Nephron progenitor cell (in vitro differentiated cells): ENCODE results near the gene PLA2G6.

Experiments used
- DNase-seq: peaks from one replicate; pipeline ENCODE4 v3.0.0; 2021
- H3K27ac Mint-ChIP-seq: 2 replicates; pipeline ENCODE4 v1.8.0; 2021; ENCODE audit warnings: mild to moderate bottlenecking, moderate library complexity, mixed read lengths
- H3K27me3 Mint-ChIP-seq: 2 replicates; pipeline ENCODE4 v1.8.0; 2021; ENCODE audit warnings: mild to moderate bottlenecking, low read depth, mixed read lengths; ENCODE audit not compliant: poor library complexity
- H3K36me3 Mint-ChIP-seq: 2 replicates; pipeline ENCODE4 v1.8.0; 2021; ENCODE audit warnings: low read depth, mixed read lengths
- H3K4me1 Mint-ChIP-seq: 2 replicates; pipeline ENCODE4 v1.8.0; 2021; ENCODE audit warnings: mixed read lengths
- H3K4me3 Mint-ChIP-seq: 2 replicates; pipeline ENCODE4 v1.8.0; 2021; ENCODE audit warnings: mild to moderate bottlenecking, moderate library complexity, mixed read lengths
- H3K9me3 Mint-ChIP-seq: 2 replicates; pipeline ENCODE4 v1.8.0; 2021; ENCODE audit warnings: mild to moderate bottlenecking, moderate library complexity, mixed read lengths
- CTCF ChIP-seq: fragments of 200-600 bp; sonication (generic); IDR thresholded peaks from 2 replicates; pipeline ENCODE4 v1.5.0; 2021; ENCODE audit warnings: antibody characterized with exemption

The PLA2G6 gene

DNA sequence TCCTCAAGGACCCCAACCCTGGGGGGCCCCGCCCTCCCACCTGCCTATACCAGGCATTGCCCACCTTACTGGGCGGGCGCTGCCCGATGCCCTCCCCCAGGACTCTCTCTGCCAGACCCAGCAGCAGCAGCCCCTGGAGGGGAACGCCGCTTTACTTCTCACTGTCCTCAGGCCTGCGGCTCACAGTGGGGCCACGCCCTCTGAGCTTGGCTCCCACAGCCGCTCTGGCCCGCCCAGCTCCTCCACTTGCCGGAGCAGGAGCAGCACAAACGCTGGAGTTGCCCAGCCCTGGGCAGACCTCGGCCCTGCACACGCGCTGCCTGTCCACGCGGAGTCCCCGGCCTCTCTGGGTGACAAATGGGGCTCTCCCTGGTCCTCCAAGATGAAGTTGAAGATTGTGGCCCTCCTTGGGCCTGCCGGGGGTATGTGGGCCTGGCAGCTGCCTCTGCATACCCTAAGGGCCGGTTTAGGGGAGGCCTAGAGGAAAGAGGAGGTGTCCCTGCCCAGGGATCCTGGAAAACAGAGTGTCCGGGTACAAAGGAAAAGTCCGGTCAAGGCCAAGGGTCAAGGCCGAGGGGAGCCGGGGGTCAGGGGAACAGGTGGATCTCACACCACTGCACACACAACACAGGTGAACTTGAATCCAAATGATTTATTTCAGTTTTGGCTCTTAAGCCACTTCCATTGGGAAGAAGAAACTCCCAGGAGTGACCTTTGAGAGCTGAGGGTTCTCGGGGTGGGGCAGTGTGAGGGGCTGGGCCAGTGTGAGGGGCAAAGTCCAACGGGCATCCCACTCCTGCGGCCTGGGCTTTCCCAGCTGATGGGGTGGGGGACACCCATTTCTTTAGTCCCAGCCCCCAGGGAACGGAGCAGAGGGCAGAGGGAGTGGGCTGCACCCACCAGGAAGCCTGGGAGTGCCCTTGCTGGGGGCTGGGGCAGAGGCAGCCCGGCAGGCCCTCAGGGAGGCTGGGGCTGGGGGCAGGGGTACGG is 70.5 kb downstream of the PLA2G6 start:
- H3K4me3 Mint-ChIP-seq = peak overlapping the region; percentile 35
- H3K9me3 Mint-ChIP-seq = no peaks in the 10 kb centered on the region
- H3K27me3 Mint-ChIP-seq = peaks cover 11% of the 10 kb centered on the region
- peaks cover 22% of the 10 kb centered on the region for H3K4me1 Mint-ChIP-seq
- H3K27ac Mint-ChIP-seq = no peak overlapping the region
- no peak for TF ChIP-seq CTCF
- H3K36me3 Mint-ChIP-seq = no peaks in the 10 kb centered on the region
- peak; percentile 46 for DNase-seq

DNA sequence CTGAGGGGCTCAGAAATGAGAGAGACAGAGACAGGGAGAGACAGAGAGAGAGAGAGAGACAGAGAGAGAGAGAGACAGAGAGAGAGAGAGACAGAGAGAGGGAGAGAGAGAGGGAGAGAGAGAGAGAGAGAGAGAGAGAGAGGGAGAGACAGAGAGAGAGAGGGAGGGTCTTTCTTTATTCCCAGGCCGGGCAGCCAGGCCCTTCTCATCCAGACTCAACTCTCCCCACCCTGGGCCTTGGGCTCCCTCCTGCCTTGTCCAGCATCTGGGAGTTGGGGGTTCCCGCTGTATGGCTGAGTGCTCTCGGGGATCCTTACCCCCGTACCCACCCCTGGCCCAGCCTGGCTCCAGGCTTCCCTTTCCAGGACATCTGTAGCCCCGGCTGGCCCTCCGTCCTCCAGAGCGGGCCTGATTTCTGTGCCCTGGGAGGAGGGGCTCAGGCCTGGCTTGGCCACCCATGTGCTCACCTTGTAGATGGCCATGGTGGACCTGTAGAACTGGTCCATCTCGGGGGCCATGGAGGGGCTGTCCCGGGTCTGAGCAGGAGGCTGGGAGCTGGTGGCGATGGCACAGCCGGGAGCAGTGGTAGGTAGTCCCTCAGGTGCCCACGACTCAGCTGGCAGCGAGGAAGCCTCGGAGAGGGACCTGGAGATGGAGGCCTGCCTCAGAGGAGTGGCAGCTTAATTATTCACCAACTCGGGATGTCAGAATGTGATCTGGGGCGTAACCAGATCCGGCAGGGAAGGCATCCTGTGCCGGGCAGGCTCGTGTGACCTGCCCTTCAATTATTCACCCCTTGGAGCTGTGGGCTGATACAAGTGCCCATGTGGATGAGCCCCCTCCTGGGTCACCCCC is 71.4 kb downstream of the PLA2G6 start, which contains the start of gene BAIAP2L2:
TSS of gene BAIAP2L2 (minus strand) at position 677 of the 855 bp plus-strand sequence. CDS start at position 518, 159 bp downstream.
- Mint-ChIP-seq H3K27me3 (peaks cover 14% of the 10 kb centered on the region), H3K36me3 (no peaks in the 10 kb centered on the region), H3K9me3 (no peaks in the 10 kb centered on the region), H3K4me1 (peaks cover 22% of the 10 kb centered on the region), H3K4me3 (peak within 1 kb of the TSS; percentile 35), H3K27ac (peak within 1 kb of the TSS; percentile 86)
- peak; percentile 41 for DNase-seq
- TF ChIP-seq CTCF = no peak

DNA sequence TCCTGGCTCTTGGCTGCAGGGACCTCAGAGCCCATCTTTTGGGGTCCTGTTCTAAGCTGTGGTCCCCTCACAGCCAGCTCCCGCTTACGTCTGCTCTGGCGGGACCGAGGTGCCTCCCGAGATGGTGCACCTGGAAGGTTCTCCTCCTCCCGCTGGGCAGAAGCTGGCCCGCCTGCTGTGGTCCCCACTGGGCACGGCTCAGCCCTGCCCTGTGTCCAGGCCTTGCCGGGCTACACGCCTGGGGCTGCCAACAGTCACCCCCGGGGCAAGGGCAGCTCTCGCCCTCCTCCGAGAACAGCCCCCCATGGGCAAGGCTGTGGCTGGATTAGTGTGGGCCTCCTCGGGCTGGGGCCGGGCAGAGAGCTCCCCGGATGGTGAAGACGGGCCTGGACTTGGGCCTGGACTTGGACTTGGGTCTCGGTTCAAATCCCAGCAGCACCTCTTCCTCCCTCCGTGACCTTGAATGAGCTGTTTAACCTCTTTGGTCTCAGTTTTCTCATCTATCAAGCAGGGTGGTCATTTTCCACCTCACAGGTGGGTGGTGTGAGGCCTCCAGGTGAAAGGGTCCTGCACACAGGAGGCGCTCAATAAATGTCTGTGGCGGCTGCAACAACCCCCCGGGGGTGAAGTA is 72.1 kb downstream of the PLA2G6 start:
- peaks cover 20% of the 10 kb centered on the region for H3K4me1 Mint-ChIP-seq
- peak overlapping the region; percentile 86 for H3K27ac Mint-ChIP-seq
- H3K36me3 Mint-ChIP-seq = no peaks in the 10 kb centered on the region
- H3K4me3 Mint-ChIP-seq = no peak overlapping the region
- DNase-seq = no peak
- no peak for TF ChIP-seq CTCF
- H3K27me3 Mint-ChIP-seq = peaks cover 14% of the 10 kb centered on the region
- H3K9me3 Mint-ChIP-seq = no peaks in the 10 kb centered on the region

DNA sequence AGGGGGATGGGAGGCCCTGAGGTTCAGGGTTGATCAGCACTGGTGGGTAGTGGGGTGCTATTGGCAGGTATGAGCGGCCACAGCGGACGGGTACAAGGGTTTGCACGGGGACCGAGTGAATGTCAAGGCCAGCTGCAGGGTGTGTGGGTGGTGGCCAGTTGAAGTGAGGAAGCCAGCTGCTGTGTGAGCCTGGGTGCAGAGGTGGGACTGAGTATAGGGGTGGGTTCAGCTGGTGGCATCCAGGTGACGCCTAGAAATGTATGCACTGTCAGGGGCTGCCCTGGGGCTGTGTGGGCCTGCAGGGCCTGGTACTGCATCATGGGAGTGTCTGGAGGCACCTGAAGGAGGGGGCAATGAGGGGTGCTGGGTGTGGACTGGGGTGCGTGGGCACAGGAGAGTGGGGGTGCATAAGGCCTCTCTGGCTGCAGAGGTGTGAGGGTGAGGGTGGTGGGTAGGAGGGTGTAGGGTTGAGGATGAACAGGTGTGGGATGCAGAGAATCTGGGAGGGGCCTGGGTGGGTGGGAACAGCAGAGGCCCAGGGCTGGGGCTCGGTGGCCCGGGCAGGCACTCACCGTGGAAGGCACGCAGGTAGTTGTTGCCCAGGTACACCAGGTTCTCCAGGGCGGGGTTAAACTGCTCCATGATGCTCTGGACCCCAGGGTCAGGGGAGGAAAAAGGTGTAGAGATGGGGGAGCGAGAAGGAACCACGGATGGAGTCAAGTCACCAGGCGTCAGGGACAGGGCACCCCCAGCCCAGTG is 72.9 kb downstream of the PLA2G6 start:
- peaks cover 14% of the 10 kb centered on the region for H3K27me3 Mint-ChIP-seq
- H3K27ac Mint-ChIP-seq = peak overlapping the region; percentile 87
- no peak overlapping the region for H3K4me3 Mint-ChIP-seq
- no peaks in the 10 kb centered on the region for H3K9me3 Mint-ChIP-seq
- H3K4me1 Mint-ChIP-seq = peaks cover 21% of the 10 kb centered on the region
- DNase-seq = no peak
- no peak for TF ChIP-seq CTCF
- no peaks in the 10 kb centered on the region for H3K36me3 Mint-ChIP-seq
